ENCODE results near the gene C4orf54. TPM values are rescaled to one million over a fixed set of nuclear protein-coding genes. Genes with fewer than 3 reads are reported as not detected.

Gene C4orf54
- total and polyA plus RNA-seq, 4 donors: under 0.01 to 0.06 (median 0.01) TPM

DNA sequence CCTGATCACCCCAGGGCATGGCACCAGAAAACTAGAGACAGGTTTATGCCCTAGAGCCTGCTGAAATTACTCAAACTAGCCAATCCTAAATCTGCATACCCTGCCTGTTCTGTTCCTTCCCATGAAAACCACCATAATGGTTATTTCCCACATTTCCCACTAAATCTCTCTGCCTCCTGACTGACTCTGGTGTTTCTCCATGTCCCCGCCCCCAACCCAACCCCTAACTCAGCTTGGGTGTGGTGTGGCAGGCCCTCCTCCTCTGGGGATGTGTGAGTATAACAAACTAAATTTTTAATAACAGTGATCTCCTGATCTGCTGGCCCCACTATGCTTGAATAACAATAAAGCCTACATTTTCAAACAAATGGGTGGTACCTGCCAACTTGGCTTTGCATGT lies 35.5 kb upstream of the C4orf54 start:
- ATAC-seq (ENCODE audit: insufficient read depth, low FRiP score): no peak
- Histone ChIP-seq H3K4me1 (ENCODE audit: control insufficient read depth in 5 of 5, insufficient read depth in 5 of 5, low read length in 5 of 5) (no peaks in the 10 kb centered on the region), H3K27ac (ENCODE audit: low read depth in 1 of 2, low read length in 1 of 2) (no peak overlapping the region), H3K4me3 (no peak overlapping the region), H3K9ac (ENCODE audit: insufficient read depth in 1 of 2, low read length in 2 of 2) (no peak overlapping the region), H3K36me3 (ENCODE audit: control insufficient read depth in 4 of 4, insufficient read depth in 4 of 4, low read length in 4 of 4) (no peaks in the 10 kb centered on the region), H3K9me3 (ENCODE audit: control insufficient read depth in 4 of 4, insufficient read depth in 3 of 4, low read length in 3 of 4) (peaks cover 0 to 4% (median 3%) of the 10 kb centered on the region in 4 donors), H3K27me3 (ENCODE audit: control insufficient read depth in 3 of 3, insufficient read depth in 3 of 3, low read length in 2 of 3) (no peaks in the 10 kb centered on the region)
- WGBS, 2 donors: 89 to 96% methylated on average over 1 of the region's 1 CpG
- DNase-seq: no peak
- TF ChIP-seq, protein P1, sequence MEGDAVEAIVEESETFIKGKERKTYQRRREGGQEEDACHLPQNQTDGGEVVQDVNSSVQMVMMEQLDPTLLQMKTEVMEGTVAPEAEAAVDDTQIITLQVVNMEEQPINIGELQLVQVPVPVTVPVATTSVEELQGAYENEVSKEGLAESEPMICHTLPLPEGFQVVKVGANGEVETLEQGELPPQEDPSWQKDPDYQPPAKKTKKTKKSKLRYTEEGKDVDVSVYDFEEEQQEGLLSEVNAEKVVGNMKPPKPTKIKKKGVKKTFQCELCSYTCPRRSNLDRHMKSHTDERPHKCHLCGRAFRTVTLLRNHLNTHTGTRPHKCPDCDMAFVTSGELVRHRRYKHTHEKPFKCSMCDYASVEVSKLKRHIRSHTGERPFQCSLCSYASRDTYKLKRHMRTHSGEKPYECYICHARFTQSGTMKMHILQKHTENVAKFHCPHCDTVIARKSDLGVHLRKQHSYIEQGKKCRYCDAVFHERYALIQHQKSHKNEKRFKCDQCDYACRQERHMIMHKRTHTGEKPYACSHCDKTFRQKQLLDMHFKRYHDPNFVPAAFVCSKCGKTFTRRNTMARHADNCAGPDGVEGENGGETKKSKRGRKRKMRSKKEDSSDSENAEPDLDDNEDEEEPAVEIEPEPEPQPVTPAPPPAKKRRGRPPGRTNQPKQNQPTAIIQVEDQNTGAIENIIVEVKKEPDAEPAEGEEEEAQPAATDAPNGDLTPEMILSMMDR (IDR thresholded peaks at IDR 0.05; ENCODE audit: control extremely low read depth, extremely low read depth): no peak

DNA sequence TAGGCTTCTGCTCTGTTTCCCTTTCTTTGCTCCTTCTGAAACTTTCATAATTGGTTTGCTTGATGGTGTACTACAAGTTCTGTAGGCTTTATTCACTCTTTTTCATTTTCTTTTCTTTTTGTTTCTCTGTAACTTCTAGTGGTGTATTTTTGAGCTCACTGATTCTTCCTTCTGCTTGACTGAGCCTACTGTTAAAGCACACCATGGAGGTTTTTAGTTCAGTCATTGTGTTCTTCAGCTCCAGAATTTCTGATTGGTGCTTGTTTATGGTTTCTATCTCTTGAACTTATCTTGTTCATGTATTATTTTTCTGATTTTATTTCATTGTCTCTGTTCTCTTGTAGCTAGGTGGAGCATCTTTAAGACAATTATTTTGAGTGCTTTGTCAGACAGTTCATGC lies 33.4 kb upstream of the C4orf54 start:
- TF ChIP-seq, protein P1 (IDR thresholded peaks at IDR 0.05; ENCODE audit: control extremely low read depth, extremely low read depth): no peak
- DNase-seq: no peak
- Histone ChIP-seq H3K9me3 (ENCODE audit: control insufficient read depth in 4 of 4, insufficient read depth in 3 of 4, low read length in 3 of 4) (peaks cover 0 to 4% (median 3%) of the 10 kb centered on the region in 4 donors), H3K36me3 (ENCODE audit: control insufficient read depth in 4 of 4, insufficient read depth in 4 of 4, low read length in 4 of 4) (no peaks in the 10 kb centered on the region), H3K27me3 (ENCODE audit: control insufficient read depth in 3 of 3, insufficient read depth in 3 of 3, low read length in 2 of 3) (no peaks in the 10 kb centered on the region), H3K27ac (ENCODE audit: low read depth in 1 of 2, low read length in 1 of 2) (no peak overlapping the region), H3K4me1 (ENCODE audit: control insufficient read depth in 5 of 5, insufficient read depth in 5 of 5, low read length in 5 of 5) (peaks cover 0 to 14% (median 0%) of the 10 kb centered on the region in 5 donors), H3K9ac (ENCODE audit: insufficient read depth in 1 of 2, low read length in 2 of 2) (no peak overlapping the region), H3K4me3 (no peak overlapping the region)
- no peak for ATAC-seq (ENCODE audit: insufficient read depth, low FRiP score)

DNA sequence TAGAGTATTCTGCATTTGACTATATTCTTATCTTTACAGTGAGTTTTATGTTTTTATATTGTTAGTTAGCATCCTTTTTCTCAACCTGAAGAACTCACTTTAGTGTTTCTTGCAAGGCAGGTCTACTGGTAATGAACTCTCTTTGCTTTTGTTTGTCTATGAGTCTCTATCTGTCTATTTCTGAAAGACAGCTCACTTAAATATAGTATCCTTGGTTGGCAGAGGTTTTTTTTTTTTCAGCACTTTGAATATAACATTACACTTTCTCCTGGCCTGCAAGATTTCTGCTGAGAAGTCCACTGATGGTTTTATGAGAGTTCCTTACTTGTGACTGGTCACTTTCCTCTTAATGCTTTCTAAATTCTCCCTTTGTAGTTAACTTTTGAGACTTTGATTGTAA lies 32.8 kb upstream of the C4orf54 start:
- H3K4me1 ChIP-seq (ENCODE audit: control insufficient read depth in 5 of 5, insufficient read depth in 5 of 5, low read length in 5 of 5): peaks cover 0 to 14% (median 0%) of the 10 kb centered on the region in 5 donors
- ATAC-seq (ENCODE audit: insufficient read depth, low FRiP score) (no peak), DNase-seq (no peak)
- H3K9me3 ChIP-seq (ENCODE audit: control insufficient read depth in 4 of 4, insufficient read depth in 3 of 4, low read length in 3 of 4): peaks cover 0 to 4% (median 3%) of the 10 kb centered on the region in 4 donors
- TF ChIP-seq, protein P1 (IDR thresholded peaks at IDR 0.05; ENCODE audit: control extremely low read depth, extremely low read depth): no peak
- no peak overlapping the region for H3K9ac ChIP-seq (ENCODE audit: insufficient read depth in 1 of 2, low read length in 2 of 2)
- no peak overlapping the region for H3K4me3 ChIP-seq
- no peaks in the 10 kb centered on the region for H3K36me3 ChIP-seq (ENCODE audit: control insufficient read depth in 4 of 4, insufficient read depth in 4 of 4, low read length in 4 of 4)
- no peak overlapping the region for H3K27ac ChIP-seq (ENCODE audit: low read depth in 1 of 2, low read length in 1 of 2)
- H3K27me3 ChIP-seq (ENCODE audit: control insufficient read depth in 3 of 3, insufficient read depth in 3 of 3, low read length in 2 of 3): no peaks in the 10 kb centered on the region

DNA sequence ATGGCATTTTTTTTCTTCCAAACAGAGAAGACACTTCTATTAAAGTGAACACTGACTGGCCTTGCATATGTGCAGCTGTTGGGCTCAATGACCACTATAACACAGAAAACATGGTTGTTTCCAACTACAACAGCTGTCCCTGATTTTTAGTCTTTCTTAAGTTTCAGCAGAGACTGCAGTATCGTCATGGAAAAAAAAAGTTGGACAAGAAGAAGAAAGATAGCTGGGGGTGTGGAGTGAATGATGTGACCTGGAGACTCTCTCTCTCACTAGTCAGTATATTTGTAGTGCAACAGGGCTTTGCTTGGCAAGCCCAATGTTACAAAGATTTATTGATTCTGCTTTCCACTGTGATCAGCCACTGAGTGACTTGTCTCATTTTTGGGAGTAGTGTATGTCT lies 29.5 kb upstream of the C4orf54 start:
- WGBS, 2 donors: 71 to 75% methylated on average over 1 of the region's 1 CpG

More for the DNA sequence above, 29.5 kb upstream of the C4orf54 start:
- peaks cover 0 to 20% (median 5%) of the 10 kb centered on the region in 5 donors for H3K4me1 ChIP-seq (ENCODE audit: control insufficient read depth in 5 of 5, insufficient read depth in 5 of 5, low read length in 5 of 5)
- ATAC-seq (ENCODE audit: insufficient read depth, low FRiP score) (no peak), DNase-seq (peak; percentile 67 to 97 (median 96))
- no peak overlapping the region for H3K4me3 ChIP-seq
- H3K9ac ChIP-seq (ENCODE audit: insufficient read depth in 1 of 2, low read length in 2 of 2): peak overlapping the region in 1 of 2 donors; percentile 43
- no peaks in the 10 kb centered on the region for H3K27me3 ChIP-seq (ENCODE audit: control insufficient read depth in 3 of 3, insufficient read depth in 3 of 3, low read length in 2 of 3)
- TF ChIP-seq, protein P1 (IDR thresholded peaks at IDR 0.05; ENCODE audit: control extremely low read depth, extremely low read depth): no peak
- H3K27ac ChIP-seq (ENCODE audit: low read depth in 1 of 2, low read length in 1 of 2): no peak overlapping the region
- no peaks in the 10 kb centered on the region for H3K36me3 ChIP-seq (ENCODE audit: control insufficient read depth in 4 of 4, insufficient read depth in 4 of 4, low read length in 4 of 4)
- peaks cover 0 to 6% (median 1%) of the 10 kb centered on the region in 4 donors for H3K9me3 ChIP-seq (ENCODE audit: control insufficient read depth in 4 of 4, insufficient read depth in 3 of 4, low read length in 3 of 4)
